GM12878 (cell line): Measurements from ENCODE around the gene TMEM192. TPM values are rescaled to one million over a fixed set of nuclear protein-coding genes. Genes with fewer than 3 reads are reported as not detected.
"Not testable (repeated sequence)": the region's sequence is repeated elsewhere in the genome, so short reads cannot be mapped to it uniquely, and the experiment has no call there.

ENCODE experiments used
- ATAC-seq: fragments of 200-7000 bp; cut with Tn5 transposase; 3 replicates; pipeline ENCODE4 v1.9.1; 2020; ENCODE audit warnings: mild to moderate bottlenecking, moderate library complexity
- BruUV-seq: library from RNA; stranded (reverse); fragments of 400-500 nt; replicated peaks from 2 replicates; lab custom pipeline; 2021; lab: Mats Ljungman, UMichigan
- CTCF ChIA-PET: fragments of 300-600 bp; sonication (Branson Sonifier 250); formaldehyde crosslinking; extraction: SDS; loops from one replicate; lab custom pipeline; 2021; ENCODE audit warnings: inconsistent platforms; lab: Yijun Ruan, JAX
- POLR2A ChIA-PET: fragments of 350-600 bp; formaldehyde crosslinking; extraction: SDS; loops from one replicate; lab custom pipeline; 2021; ENCODE audit warnings: inconsistent platforms; lab: Charles Lee
- RAD21 ChIA-PET: fragments of 300-600 bp; sonication (Branson Sonifier 250); formaldehyde crosslinking; loops from one replicate; lab custom pipeline; 2023; ENCODE audit warnings: antibody characterized with exemption; ENCODE audit not compliant: unreplicated experiment; lab: Charles Lee
- SMC1A ChIA-PET: fragments of 300-600 bp; sonication (Branson Sonifier 250); formaldehyde crosslinking; loops from one replicate; lab custom pipeline; 2023; ENCODE audit not compliant: unreplicated experiment, uncharacterized antibody; lab: Charles Lee
- DNase-seq: peaks from one replicate; pipeline ENCODE4 v3.0.0-alpha.2; 2011; ENCODE audit warnings: low read depth, low spot score
- FAIRE-seq: peaks from 3 replicates; lab custom pipeline; 2011; peaks lifted over from hg19 to GRCh38; lab: Jason Lieb, UNC
- H2AFZ ChIP-seq: 2 replicates; pipeline ENCODE4 v1.6.0; 2011; ENCODE audit warnings: low read depth, low read length, control low read depth; ENCODE audit not compliant: control insufficient read depth
- H3K27ac ChIP-seq: 2 replicates; pipeline ENCODE4 v1.5.1; 2011; ENCODE audit warnings: control low read depth; ENCODE audit not compliant: control insufficient read depth, insufficient read depth
- H3K27me3 ChIP-seq, 2 experiments: replicated peaks in 1 of 2; 2 replicates each; pipeline versions ENCODE4 v1.6.0 to v1.6.1; 2011; ENCODE audit warnings: low read length in 1 of 2; ENCODE audit not compliant: control insufficient read depth in 2 of 2, insufficient read depth in 2 of 2
- H3K36me3 ChIP-seq, 2 experiments: 2 replicates each; pipeline ENCODE4 v1.5.1; 2011; ENCODE audit warnings: low read length in 1 of 2; ENCODE audit not compliant: control insufficient read depth in 2 of 2, insufficient read depth in 2 of 2
- H3K4me1 ChIP-seq: 2 replicates; pipeline ENCODE4 v1.6.1; 2011; ENCODE audit warnings: mild to moderate bottlenecking, low read length, moderate library complexity, mixed read lengths; ENCODE audit not compliant: control insufficient read depth, insufficient read depth
- H3K4me2 ChIP-seq: 2 replicates; pipeline ENCODE4 v1.6.0; 2011; ENCODE audit warnings: control low read depth; ENCODE audit not compliant: control insufficient read depth, insufficient read depth
- H3K4me3 ChIP-seq: fragments of 200-600 bp; sonication (generic); 2 replicates; pipeline ENCODE4 v1.5.1; 2016
- H3K79me2 ChIP-seq: 2 replicates; pipeline ENCODE4 v1.6.0; 2011; ENCODE audit warnings: low read length; ENCODE audit not compliant: control insufficient read depth, insufficient read depth
- H3K9ac ChIP-seq: 2 replicates; pipeline ENCODE4 v1.8.0; 2011; ENCODE audit warnings: low read length, control low read depth, mixed read lengths; ENCODE audit not compliant: control insufficient read depth, insufficient read depth
- H3K9me3 ChIP-seq: replicated peaks from 3 replicates; pipeline ENCODE4 v1.5.1; 2011; ENCODE audit warnings: mild to moderate bottlenecking, low read length; ENCODE audit not compliant: control insufficient read depth, insufficient read depth
- H4K20me1 ChIP-seq: 2 replicates; pipeline ENCODE4 v1.6.0; 2011; ENCODE audit not compliant: control insufficient read depth, insufficient read depth
- HDGF ChIP-seq: fragments of 450-650 bp; IDR thresholded peaks from 2 replicates; pipeline ENCODE4 v1.6.1; 2016; ENCODE audit warnings: antibody characterized with exemption
- MTA2 ChIP-seq: fragments of 450-650 bp; IDR thresholded peaks from 2 replicates; pipeline ENCODE4 v1.6.1; 2016; ENCODE audit warnings: low read depth, mild to moderate bottlenecking, moderate library complexity
- SP1 ChIP-seq: IDR thresholded peaks from one replicate; pipeline ENCODE4 v1.6.1; 2011; ENCODE audit warnings: low read depth, low read length
- WGBS: methylation state at CpG from one replicate; pipeline ENCODE4 v1.1.6; 2016; ENCODE audit warnings: low lambda C conversion rate; ENCODE audit not compliant: insufficient replicate concordance, insufficient coverage; ENCODE audit errors: missing lambda C conversion rate; 5-methylcytosine and 5-hydroxymethylcytosine counted together
- in situ Hi-C: fragments of 300-500 bp; cut with MboI; formaldehyde crosslinking; loops from 9 replicates; pipeline ENCODE4 v1.14.3; 2018; ENCODE audit warnings: mixed read lengths
- intact Hi-C: fragments of 100-400 bp; cut with micrococcal nuclease; formaldehyde crosslinking; loops from one replicate; pipeline ENCODE4 v1.14.2; 2022; ENCODE audit not compliant: unreplicated experiment
- polyA plus RNA-seq, 11 experiments: library from polyadenylated mRNA; depleted of rRNA in 4 of 11; unstranded in 6 of 11; stranded (reverse) in 5 of 11; fragments of >200 nt; fragmentation: Nextera tagmentation in 4 of 11; fragmentation: Illumina TruSeq in 1 of 11; extraction: Ambion mirVana in 4 of 11; extraction: Trizol in 1 of 11; gene quantifications; 1 replicate in 1 of 11; 2 replicates in 10 of 11; pipeline versions ENCODE4 v1.2.1 to v1.2.3, GENCODE V29; 2011 to 2016; ENCODE audit warnings: inconsistent platforms in 2 of 11, missing spikeins in 2 of 11, low read depth in 1 of 11
- total RNA-seq, 4 experiments: library from RNA; depleted of rRNA in 3 of 4; stranded (reverse); fragments of >200 nt in 3 of 4; fragmentation: Illumina TruSeq in 1 of 4; extraction: Trizol in 1 of 4; gene quantifications; 2 replicates each; pipeline versions ENCODE4 v1.2.1 to v1.2.3, GENCODE V29; 2013 to 2021
- TF ChIP-seq, protein P1 (sequence below): fragments of 450-650 bp; conservative IDR thresholded peaks from 2 replicates; pipeline ENCODE4 v1.6.1; 2017; ENCODE audit warnings: mild to moderate bottlenecking, moderate library complexity

TMEM192 gene
- total and polyA plus RNA-seq, 10 of the 15 experiments (the other 5 are each of a cell fraction or from before 2014, with no cell fraction given): 1.8 to 16.0 (median 10.0) TPM

DNA sequence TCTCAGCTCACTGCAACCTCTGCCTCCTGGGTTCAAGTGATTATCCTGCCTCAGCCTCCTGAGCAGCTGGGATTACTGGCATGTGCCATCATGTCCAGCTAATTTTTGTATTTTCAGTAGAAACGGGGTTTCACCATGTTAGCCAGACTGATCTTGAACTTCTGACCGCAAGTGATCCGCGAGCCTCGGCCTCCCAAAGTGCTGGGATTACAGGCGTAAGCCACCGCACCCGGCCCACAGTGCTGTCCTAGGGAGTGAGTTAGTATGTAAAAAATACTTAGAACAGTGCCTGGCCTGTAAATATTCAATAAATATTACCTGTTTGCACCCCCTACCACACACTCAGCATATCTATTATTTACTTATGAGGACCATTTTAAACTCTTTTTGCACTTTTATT is 20.5 kb downstream of the TMEM192 start:
- H3K4me1 ChIP-seq, H3K27me3 ChIP-seq, H2AFZ ChIP-seq, H3K9ac ChIP-seq, H3K36me3 ChIP-seq, ATAC-seq, BruUV-seq, intact Hi-C loops, H3K4me3 ChIP-seq, H4K20me1 ChIP-seq, in situ Hi-C loops, FAIRE-seq, H3K27ac ChIP-seq, H3K4me2 ChIP-seq, POLR2A ChIA-PET, H3K9me3 ChIP-seq, SMC1A ChIA-PET, DNase-seq, CTCF ChIA-PET, H3K79me2 ChIP-seq: not testable (repeated sequence)
- WGBS: over 99% methylated on average over 8 of the region's 8 CpGs
- RAD21 ChIA-PET: interaction anchor here (0.6 to 0.7 kb wide), 2 partner anchors 301 to 1927 kb away, joined by 3 read pairs; no protein-coding TSS in a partner anchor

GRCh38 chr4:165088366-165088765 is 24.3 kb downstream of the TMEM192 start:
- CTCF ChIA-PET: no interaction called here
- ATAC-seq: no peak
- POLR2A ChIA-PET: no interaction called here
- TF ChIP-seq SP1 (no peak), HDGF (no peak), MTA2 (no peak)
- TF ChIP-seq, protein P1, sequence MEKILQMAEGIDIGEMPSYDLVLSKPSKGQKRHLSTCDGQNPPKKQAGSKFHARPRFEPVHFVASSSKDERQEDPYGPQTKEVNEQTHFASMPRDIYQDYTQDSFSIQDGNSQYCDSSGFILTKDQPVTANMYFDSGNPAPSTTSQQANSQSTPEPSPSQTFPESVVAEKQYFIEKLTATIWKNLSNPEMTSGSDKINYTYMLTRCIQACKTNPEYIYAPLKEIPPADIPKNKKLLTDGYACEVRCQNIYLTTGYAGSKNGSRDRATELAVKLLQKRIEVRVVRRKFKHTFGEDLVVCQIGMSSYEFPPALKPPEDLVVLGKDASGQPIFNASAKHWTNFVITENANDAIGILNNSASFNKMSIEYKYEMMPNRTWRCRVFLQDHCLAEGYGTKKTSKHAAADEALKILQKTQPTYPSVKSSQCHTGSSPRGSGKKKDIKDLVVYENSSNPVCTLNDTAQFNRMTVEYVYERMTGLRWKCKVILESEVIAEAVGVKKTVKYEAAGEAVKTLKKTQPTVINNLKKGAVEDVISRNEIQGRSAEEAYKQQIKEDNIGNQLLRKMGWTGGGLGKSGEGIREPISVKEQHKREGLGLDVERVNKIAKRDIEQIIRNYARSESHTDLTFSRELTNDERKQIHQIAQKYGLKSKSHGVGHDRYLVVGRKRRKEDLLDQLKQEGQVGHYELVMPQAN: no peak
- H2AFZ ChIP-seq: no peak overlapping the region
- no peak overlapping the region for H3K4me3 ChIP-seq
- peaks cover 0 to 6% of the 10 kb centered on the region in 2 experiments; a peak in 2 of 4 replicates for H3K36me3 ChIP-seq
- DNase-seq: no peak
- no peak for FAIRE-seq
- no peak overlapping the region for H3K4me2 ChIP-seq
- intact Hi-C loops: no loop called here
- in situ Hi-C loops: no loop called here
- no peaks in the 10 kb centered on the region for H3K79me2 ChIP-seq
- RAD21 ChIA-PET: no interaction called here
- no peaks in the 10 kb centered on the region for H4K20me1 ChIP-seq
- SMC1A ChIA-PET: no interaction called here
- no TSS peak for BruUV-seq
- no peak overlapping the region for H3K9ac ChIP-seq
- WGBS: 81% methylated on average over 3 of the region's 3 CpGs
- no peaks in the 10 kb centered on the region for H3K27me3 ChIP-seq
- no peaks in the 10 kb centered on the region for H3K4me1 ChIP-seq
- no peaks in the 10 kb centered on the region for H3K9me3 ChIP-seq
- H3K27ac ChIP-seq: no peak overlapping the region
